NCI-H748 (cell line): ENCODE data around the gene ZNF580.

Experiments
- DNase-seq: peaks from one replicate; lab custom pipeline; 2025; ENCODE audit not compliant: unreplicated experiment; lab: John Stamatoyannopoulos, UW

Gene ZNF580

GRCh38 chr19:55688422-55689218, 47.8 kb downstream of the ZNF580 start:
- peak; percentile 73 for DNase-seq

GRCh38 chr19:55689411-55690108, 48.8 kb downstream of the ZNF580 start:
- no peak for DNase-seq

DNA sequence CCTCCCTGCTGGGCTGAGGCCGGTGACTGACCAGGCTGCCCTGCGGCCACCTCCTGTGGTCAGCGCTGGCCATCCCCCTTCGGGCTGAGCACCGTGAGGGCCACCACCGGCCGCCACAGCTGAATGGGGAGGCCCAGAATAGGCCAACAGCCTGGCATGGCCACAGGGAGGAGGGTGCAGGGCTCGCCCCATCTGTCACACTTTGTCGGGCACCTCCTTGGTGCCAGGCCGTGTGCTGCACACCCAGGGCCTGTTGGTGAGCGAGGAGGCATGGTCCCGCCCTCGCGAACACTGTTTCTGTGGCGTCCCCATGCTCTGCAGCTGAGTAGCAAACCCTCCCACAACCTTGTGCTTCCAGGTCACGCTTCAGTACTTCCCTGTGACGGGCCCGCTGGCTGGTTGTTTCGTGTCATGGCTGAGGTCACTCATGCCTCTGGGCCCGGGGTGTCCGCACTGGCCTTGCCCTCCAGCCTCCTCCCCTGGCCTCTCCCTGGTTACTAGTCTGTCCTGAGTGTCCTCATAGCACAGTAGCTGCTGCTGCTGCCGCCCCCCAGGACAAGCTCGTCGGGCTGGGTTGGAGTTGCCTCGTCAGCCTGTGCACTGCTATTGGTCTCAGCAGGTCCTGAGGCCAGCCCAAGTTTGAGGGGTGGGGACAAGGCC, 49.4 kb downstream of the ZNF580 start:
- DNase-seq, result no peak

DNA sequence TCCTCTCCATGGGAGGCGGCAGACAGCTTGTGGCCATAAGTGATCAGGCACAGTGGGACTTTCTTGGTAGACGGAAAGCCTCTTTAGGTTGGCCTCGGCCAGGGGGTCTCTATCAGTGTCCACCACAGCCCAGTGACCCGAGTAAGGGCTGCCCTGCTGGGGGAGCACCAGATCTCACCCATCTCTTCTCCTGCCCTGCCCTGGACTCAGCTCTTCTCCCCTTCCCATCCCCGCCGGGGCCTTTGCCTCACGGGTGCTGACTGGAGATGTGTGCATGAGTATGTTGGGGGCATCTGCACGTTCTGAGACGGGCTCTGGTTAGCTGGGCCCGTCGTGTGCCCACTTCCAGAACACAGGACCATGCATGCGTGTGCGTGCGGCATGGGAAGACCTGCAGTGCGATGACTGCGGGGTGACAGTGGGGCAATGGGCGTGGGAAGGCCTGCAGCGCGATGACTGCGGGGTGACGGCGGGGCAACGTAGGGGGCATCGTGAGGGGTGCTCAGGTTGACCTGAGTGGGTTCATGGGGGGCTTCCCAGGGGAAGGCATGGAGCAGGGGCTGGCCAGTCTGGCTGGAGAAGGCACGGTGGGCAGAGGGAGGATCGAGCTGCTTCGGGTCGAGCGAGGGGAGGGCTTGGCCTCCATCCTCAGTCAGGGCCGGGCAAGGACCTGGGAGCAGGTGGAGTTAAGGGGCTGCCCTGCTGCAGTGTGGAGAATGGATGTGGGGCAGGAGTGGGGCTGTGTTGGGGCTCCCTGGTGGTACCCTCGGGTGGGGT, 50.2 kb downstream of the ZNF580 start:
- DNase-seq, result no peak

DNA sequence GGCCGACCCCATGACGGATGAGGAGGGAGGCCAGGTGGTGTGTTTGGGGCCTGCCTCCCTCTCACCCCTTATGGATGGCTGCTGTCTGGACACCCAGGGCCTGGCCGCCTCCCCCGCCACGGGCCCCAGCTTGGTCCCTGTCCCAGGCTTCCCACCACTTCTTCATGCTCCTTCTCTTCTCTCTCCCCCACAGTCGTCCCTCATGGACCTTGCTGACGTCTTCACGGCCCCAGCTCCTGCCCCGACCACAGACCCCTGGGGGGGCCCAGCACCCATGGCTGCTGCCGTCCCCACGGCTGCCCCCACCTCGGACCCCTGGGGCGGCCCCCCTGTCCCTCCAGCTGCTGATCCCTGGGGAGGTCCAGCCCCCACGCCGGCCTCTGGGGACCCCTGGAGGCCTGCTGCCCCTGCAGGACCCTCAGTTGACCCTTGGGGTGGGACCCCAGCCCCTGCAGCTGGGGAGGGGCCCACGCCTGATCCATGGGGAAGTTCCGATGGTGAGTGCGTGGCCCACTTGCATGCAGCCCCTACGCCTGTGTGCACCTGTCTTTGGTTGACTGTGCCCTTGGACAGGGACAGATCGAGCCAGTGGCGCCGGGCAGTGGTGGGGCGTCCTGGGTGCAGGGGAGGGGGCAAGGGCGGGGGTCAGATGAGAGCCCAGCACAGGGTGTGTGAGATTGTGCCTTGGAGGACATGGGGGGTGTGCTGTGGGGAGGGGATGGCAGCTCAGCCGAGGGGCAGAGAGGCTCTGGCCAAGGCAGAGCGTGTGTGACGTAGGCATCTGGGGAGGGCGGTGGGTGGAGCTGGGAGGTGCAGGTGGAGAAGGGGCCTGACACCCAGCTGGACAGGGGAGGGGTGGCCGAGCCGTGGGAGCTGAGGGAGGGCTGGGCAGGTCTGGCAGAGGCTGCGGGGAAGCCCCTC, 51.0 kb downstream of the ZNF580 start:
- no peak for DNase-seq

DNA sequence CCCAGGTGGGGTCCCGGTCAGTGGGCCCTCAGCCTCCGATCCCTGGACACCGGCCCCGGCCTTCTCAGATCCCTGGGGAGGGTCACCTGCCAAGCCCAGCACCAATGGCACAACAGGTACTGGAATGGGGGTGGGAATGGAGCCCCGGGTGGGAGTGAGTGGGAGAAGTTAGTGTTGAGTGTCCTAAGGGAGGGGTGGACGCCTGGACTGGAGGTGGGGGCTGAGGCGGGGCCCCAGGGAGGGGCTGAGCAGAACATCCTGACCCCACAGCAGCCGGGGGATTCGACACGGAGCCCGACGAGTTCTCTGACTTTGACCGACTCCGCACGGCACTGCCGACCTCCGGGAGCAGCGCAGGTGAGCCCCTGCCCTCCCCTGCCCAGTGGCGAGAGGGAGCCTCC, 51.9 kb downstream of the ZNF580 start:
- DNase-seq, result no peak
